NCI-H748 treated with DMSO at 0.1 percent for 48 hours (cell line): ENCODE data around the gene PCGF3.
"Not testable (repeated sequence)": the region's sequence is repeated elsewhere in the genome, so short reads cannot be mapped to it uniquely, and the experiment has no call there.

Source experiments
- DNase-seq: peaks from one replicate; lab custom pipeline; 2025; lab: John Stamatoyannopoulos, UW

The PCGF3 gene

DNA sequence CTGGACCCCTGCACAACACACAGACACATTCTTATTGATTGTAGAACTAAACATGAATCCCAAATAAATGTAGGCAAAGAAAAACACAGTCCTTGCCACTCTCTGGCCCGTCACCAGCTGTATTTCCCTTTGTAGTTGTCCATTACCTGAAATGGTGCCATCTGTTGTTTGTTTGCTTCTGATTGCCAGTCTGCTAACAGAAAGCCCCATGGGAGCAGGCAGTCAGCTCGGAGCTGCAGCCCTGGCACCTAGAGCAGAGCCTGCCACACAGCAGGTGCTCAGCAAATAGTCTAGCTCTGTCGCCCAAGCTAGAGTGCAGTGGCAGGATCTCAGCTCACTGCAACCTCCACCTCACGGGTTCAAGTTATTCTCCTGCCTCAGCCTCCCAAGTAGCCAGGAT, 91.4 kb downstream of the PCGF3 start:
- no peak for DNase-seq

DNA sequence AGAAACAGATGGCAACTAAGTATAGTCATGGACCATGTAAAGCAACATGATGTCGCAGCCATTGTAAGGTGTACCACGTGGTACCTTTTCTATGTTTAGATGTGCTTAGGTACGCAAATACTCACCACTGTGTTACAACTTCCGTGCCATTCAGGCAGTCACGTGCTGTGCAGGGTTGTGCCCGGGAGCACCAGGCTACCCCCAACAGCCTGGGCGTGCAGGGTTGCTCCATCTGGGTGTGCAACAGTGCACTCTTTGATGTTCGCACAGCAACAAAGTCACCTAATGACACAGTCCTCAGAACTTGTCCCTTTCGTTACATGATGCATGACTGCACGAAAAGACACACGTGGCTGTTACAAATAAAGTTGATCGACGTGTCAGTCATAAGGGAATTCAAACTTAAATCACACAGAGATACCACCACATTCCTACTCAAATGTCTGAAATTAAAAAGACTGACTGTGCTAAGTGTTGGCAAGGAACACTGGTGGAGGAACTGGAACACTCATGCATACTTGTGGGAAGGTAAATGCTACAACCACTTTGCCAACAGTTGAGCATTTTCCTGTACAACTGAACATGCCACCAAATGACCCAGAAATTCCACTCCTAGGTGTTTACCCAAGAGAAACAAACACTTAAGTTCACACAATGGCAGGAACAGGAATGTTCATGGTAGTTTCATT, 95.9 kb downstream of the PCGF3 start:
- DNase-seq: no peak

DNA sequence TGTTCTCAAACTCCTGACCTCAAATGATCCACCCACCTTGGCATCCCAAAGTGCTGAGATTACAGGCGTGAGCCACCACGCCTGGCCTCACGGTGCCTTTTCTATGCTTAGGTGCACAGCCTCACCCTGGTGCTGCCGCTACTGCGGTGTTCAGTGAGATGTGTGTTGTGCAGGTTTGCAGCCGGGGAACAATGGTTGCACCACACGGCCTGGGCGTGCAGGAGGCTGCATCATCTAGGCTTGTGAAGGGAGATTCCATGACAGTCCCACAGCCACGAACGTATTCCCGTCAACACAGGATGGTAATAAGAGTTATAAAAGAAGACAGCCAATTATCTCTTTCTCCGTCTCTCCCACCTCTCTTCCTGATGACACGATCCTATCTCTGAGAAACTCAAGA, 98.3 kb downstream of the PCGF3 start:
- no peak for DNase-seq

DNA sequence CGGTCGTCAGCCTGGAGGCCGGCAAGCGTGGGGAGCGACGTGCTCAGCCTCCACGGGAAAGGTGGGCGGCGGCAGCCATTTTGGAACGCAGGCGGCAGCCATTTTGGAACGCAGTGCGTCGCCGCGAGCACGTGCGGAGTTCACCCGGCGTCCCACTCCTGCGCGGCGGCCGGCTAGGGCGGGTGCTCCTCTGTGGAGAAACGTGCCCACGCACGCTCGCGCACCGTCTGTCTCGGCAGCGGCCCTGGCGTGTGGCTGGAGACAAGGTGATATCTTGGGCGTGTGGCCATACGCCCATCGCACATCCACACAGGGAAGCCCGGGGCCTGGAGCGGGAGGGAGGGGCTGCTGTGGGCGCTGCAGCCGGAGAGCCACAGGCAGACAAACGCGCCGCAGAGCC, 99.2 kb downstream of the PCGF3 start:
- no peak for DNase-seq

DNA sequence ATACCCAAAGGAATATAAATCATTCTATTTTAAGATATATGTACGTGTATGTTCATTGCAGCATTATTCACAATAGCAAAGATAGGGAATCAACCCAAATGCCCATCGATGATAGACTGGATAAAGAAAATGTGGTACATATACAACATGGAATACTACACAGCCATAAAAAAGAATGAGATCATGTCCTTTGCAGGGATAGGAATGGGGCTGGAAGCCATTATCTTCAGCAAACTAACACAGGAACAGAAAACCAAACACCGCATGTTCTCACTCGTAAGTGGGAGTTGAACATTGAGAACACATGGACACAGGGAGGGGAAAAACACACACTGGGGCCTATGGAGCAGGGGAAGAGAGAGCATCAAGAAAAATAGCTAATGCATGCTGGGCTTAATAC, 101.3 kb downstream of the PCGF3 start:
- not testable (repeated sequence) for DNase-seq

DNA sequence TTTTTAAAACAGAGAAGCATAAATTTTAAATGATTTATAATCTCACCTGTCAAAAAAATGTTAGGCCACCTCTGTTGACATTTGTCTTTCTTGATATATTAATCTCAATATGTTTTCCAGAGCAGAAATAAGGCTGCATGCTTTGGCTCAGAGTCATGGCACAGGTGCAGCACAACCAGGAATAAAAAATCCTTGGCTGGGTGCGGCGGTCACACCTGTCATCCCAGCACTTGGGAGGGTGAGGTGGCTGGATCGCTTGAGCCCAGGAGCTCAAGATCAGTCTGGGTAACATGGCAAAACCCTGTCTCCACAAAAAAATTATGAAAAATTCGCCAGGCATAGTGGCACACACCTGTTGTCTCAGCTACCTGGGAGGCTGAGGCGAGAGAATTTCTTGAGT, 102.2 kb downstream of the PCGF3 start:
- DNase-seq: no peak

DNA sequence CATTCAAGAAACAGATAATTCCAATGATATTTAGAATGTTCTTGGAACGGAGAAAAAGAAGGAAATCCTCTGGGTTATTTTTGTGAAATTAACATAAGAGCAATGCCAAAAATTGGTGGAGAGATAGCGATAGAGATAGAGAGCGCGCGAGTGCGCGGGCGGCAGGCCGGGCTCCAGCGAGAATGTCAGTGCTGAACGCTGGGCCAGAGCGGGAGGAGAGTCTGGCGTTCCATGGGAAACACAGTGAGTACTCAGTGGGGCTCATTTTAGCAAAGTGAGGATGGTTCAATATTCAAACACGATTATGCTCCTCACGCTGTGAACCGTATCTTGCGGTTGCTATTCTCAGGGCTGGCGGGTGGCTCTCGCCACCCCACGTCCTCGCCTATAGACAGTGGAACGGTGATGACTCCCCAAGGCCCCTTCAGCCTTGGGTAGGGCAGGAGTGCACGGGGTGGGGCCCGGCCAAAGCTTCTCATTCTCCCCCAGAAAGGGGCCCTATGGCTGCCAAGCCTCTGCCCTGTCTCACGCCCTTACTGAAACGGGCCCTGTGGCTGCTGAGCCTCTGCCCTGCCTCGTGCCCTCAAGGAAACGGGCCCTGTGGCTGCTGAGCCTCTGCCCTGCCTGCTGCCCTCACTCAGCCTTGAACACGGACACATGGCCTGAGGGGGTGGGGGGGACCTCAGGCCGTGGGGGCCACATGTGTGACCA, 103.4 kb downstream of the PCGF3 start:
- DNase-seq: no peak

DNA sequence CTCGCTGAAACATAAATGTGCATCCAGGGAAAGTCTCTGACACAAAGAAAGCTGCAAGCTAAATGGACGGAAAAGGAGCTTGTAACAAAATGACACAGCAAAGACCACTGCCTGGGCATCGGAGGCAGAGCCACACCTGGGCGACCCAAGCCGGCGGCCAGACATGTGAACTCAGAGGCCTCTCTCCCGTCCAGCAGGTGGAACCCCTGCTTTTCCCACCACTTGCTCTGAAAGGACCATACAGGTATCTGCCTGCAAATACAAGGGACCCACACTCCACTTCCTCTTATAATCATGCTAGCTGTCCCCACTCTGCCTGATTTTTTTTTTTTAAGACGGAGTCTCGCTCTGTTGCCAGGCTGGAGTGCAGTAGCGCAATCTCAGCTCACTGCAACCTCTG, 108.3 kb downstream of the PCGF3 start:
- no peak for DNase-seq

DNA sequence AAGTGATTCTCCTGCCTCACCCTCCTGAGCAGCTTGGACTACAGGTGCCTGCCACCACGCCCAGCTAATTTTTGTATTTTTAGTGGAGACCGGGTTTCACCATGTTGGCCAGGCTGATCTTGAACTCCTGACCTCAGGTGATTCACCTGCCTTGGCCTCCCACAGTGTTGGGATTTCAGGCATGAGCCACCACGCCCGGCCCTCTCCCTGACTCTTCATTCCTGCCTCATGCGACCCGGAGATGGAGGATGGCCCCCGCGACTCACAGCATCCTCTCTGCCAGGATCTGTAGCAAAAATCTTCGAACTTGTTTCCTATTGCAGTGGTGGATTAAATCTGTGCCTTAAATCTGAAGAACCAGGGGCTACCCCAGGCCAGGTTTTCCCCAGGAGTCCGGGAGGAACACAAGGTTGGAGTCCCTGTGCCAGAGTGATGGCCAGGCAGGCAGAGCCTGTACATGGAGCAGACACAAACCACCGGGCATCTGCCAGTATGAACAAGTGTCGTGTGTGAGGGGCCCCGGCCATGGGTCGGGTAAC, 108.7 kb downstream of the PCGF3 start:
- DNase-seq: no peak

DNA sequence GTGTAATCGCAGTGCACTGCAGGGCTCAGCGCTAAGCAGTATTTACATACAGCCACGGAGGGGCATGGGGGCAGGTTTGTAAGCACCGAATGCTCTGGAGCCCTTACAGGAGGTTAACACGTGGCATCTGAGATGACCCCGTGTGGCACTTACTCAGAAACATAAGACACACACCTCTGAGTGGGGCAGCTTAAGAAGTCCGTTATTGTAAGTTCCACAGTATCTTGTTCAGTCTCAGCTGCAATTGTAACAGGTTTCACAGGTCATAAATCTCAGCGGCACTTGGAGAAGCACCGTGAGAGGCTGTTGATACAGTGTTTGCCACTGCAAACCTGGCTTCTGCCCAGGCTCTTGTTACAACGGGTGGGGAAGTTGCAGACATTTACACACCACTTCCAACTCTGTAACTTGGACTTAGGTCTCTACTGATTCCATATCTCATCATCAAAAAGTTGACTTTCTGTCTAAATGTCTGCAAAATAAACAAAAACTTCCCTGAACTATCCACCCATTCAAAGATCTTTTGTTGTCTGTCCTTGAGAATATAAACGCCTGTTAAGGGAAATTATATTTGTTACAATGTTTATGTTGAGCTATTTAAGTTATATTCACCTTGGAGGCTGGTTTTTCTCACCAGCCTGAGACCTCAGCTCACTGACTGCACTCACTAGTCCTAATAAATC, 110.0 kb downstream of the PCGF3 start:
- DNase-seq: no peak

DNA sequence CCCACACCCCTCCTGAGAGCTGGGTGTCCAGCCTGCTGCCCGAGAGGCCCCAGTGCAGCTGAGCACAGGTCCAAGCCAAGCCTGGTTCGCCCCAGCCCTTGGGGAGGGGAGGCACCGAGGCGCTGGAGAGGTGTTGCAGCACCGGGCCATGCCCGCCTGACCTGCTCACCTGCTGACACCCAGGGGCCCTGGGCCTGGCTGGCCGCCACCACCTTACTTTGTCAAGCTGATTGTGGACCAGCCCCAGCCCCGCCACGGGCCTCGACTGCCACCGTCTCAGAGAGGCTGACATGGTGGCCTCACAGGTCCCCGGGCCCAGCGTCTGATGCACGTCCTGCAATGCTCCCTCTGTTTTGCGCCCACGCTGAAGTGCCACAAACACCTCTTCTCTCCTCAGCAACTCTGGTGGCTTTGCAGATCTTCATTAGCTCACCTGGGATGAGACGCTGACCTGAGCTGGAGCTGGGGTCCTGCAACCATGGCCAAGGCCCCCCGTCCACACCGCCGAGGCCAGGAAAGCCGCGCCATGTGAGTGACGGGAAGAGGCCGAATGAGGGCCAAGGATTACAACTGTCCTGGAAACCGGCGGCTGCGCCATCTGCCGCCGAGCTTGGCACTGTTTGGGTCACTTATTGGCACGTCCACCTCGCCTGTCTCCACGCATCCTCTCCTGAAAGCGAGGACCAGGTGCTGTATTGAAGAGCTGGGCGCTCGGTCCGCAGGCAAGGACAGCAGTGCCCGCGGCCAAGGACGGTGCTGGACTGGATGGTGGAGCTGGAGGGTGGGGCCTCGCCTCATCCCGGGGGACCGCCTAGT, 112.7 kb downstream of the PCGF3 start:
- DNase-seq: no peak

DNA sequence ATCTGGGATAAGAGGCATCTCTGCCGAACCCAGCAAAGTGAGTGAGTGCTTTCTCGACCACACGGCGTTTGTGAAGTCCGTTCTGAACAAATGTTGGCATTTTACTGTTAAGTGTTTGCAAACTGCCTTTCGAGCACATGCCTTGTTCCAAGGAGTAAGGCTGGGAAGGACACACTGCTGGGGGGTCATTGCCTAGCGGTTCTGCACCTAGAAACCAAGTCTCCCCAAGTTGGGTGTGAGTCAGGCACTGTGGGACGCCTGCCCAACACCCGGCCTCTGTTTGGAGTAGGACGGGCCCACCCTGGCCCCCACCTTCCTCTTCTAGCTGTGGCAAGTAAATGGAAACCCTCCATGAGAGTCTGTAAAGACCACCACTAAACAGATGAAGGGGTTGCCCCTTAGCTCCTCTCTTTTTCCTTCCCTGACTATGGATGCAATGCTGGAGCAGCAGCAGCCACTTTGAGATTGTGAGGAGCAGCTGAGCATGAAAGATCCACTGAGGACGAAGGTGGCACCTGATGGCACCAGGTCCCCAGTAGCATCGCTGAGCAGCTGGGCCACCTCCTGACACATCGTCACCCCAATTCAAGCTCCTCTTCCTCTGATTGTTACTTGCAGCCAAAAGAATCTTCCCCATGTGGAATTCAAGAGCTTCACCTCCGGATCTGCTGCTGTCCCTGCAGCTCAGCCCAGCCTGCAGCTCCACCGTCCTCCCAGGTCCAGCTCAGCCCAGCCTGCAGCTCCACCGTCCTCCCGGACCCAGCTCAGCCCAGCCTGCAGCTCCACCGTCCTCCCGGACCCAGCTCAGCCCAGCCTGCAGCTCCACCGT, 114.0 kb downstream of the PCGF3 start:
- DNase-seq: no peak
